ENCODE data around the gene SIGLEC1. TPM values are rescaled to one million over a fixed set of nuclear protein-coding genes. Genes with fewer than 3 reads are reported as not detected.

SIGLEC1 gene
- total and polyA plus RNA-seq, 2 experiments from 2014 or later, result not detected

DNA sequence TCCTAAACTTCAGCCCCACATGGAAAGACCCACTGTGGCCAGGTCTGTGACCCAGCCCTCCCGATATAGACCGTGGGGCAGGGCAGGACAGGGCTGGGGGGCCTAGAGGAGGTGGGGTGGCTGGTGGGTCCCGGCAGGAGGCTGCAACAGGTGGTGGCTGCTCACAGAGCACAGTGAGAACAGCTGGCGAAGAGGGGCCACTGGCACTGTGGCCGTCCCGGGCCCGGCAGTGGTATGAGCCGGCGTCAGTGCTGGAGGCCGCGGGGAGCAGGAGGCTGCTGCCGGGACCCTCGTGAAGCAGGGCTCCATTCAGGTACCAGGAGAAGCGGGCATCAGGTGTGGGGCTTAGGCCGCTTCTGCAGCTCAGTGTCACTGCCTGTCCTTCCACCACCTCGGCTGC lies 13.4 kb downstream of the SIGLEC1 start:
- H3K27me3 Mint-ChIP-seq (ENCODE audit: insufficient read depth, low read depth, poor library complexity), result peaks cover 4% of the 10 kb centered on the region
- no peak overlapping the region for H3K4me3 Mint-ChIP-seq
- peaks cover 3% of the 10 kb centered on the region; the same call in 1 of the 3 replicates for H3K9me3 Mint-ChIP-seq
- no peaks in the 10 kb centered on the region for H3K27me3 ChIP-seq (ENCODE audit: insufficient read depth)
- no peak overlapping the region for H3K27ac ChIP-seq (ENCODE audit: low read depth)
- H3K4me1 ChIP-seq (ENCODE audit: insufficient read depth), result no peaks in the 10 kb centered on the region
- DNase-seq (ENCODE audit: low spot score) (no peak), ATAC-seq (no peak)
- no peaks in the 10 kb centered on the region for H3K36me3 Mint-ChIP-seq (ENCODE audit: low read depth)
- H3K4me1 Mint-ChIP-seq, result no peaks in the 10 kb centered on the region
- H3K79me2 ChIP-seq (replicated peaks; ENCODE audit: insufficient read depth), result no peaks in the 10 kb centered on the region
- H3K4me3 ChIP-seq, result no peak overlapping the region
- H3K36me3 ChIP-seq (ENCODE audit: insufficient read depth), result no peaks in the 10 kb centered on the region
- no peaks in the 10 kb centered on the region for H3K9me2 ChIP-seq (ENCODE audit: insufficient read depth)
- no peak overlapping the region for H3K4me2 ChIP-seq
- no peak for TF ChIP-seq NANOG (IDR thresholded peaks at IDR 0.05; ENCODE audit: borderline replicate concordance)
- no peak for TF ChIP-seq CREB1 (CRISPR knock-in tag; IDR thresholded peaks at IDR 0.05; ENCODE audit: low read depth)
- TF ChIP-seq ETS1 (IDR thresholded peaks at IDR 0.05), result no peak
- no peak for TF ChIP-seq CTCF (conservative IDR thresholded peaks at IDR 0.05; ENCODE audit: low read depth in 2 of 2)
- no peak for TF ChIP-seq POLR2AphosphoS5 (IDR thresholded peaks at IDR 0.05; ENCODE audit: low read depth)
- TF ChIP-seq ZNF114 (CRISPR knock-in tag; IDR thresholded peaks at IDR 0.05), result no peak
- no peak for TF ChIP-seq JUNB (IDR thresholded peaks at IDR 0.05; ENCODE audit: unreplicated experiment)
- no peak for TF ChIP-seq REST (IDR thresholded peaks at IDR 0.05; ENCODE audit: unreplicated experiment)
- TF ChIP-seq EZH2 (IDR thresholded peaks at IDR 0.05; ENCODE audit: low read depth, unreplicated experiment), result no peak
- no peak for TF ChIP-seq EZH2phosphoT487 (IDR thresholded peaks at IDR 0.05; ENCODE audit: unreplicated experiment)
- TF ChIP-seq ZNF462 (CRISPR knock-in tag; IDR thresholded peaks at IDR 0.05), result no peak
- TF ChIP-seq STAT1 (IDR thresholded peaks at IDR 0.05; ENCODE audit: unreplicated experiment), result no peak
- TF ChIP-seq ZNF331 (CRISPR knock-in tag; IDR thresholded peaks at IDR 0.05; ENCODE audit: low read depth), result no peak
- no peaks in the 10 kb centered on the region for H4K20me1 ChIP-seq (replicated peaks; ENCODE audit: insufficient read depth)
- no peaks in the 10 kb centered on the region for H3F3A ChIP-seq (replicated peaks; ENCODE audit: low read depth)
- H2AFZ ChIP-seq, result no peak overlapping the region
- H3K27ac Mint-ChIP-seq, result no peak overlapping the region
